MCF 10A (cell line): ENCODE measurements around the gene SOX5. TPM values are rescaled to one million over a fixed set of nuclear protein-coding genes. Genes with fewer than 3 reads are reported as not detected.
"Not testable (repeated sequence)": the region's sequence is repeated elsewhere in the genome, so short reads cannot be mapped to it uniquely, and the experiment has no call there.

Source experiments
- BruUV-seq: library from RNA; stranded (reverse); fragments of 400-500 nt; replicated peaks from 2 replicates; lab custom pipeline; 2021; lab: Mats Ljungman, UMichigan
- CTCF ChIA-PET: fragments of 300-600 bp; sonication (Branson Sonifier 250); formaldehyde crosslinking; extraction: SDS; loops from one replicate; lab custom pipeline; 2021; ENCODE audit warnings: antibody characterized with exemption, inconsistent platforms; lab: Yijun Ruan, JAX
- POLR2A ChIA-PET: fragments of 300-600, 350-650 bp; sonication (Branson Sonifier 250); formaldehyde crosslinking; extraction: SDS; loops from one replicate; lab custom pipeline; 2020; ENCODE audit warnings: antibody characterized with exemption, inconsistent platforms; lab: Yijun Ruan, JAX
- DNase-seq: peaks from one replicate; pipeline ENCODE4 v3.0.0-alpha.2; 2018; ENCODE audit not compliant: unreplicated experiment
- H3K27ac Mint-ChIP-seq: one replicate; pipeline ENCODE4 v1.8.0; 2022; ENCODE audit warnings: mild to moderate bottlenecking, low read depth, mixed read lengths; ENCODE audit not compliant: unreplicated experiment
- H3K27me3 Mint-ChIP-seq: one replicate; pipeline ENCODE4 v1.8.0; 2022; ENCODE audit warnings: mixed read lengths; ENCODE audit not compliant: insufficient read depth, unreplicated experiment
- H3K36me3 Mint-ChIP-seq: one replicate; pipeline ENCODE4 v1.8.0; 2022; ENCODE audit warnings: mild to moderate bottlenecking, moderate library complexity, mixed read lengths; ENCODE audit not compliant: insufficient read depth, unreplicated experiment
- H3K4me1 Mint-ChIP-seq: one replicate; pipeline ENCODE4 v1.8.0; 2022; ENCODE audit warnings: mixed read lengths; ENCODE audit not compliant: insufficient read depth, unreplicated experiment
- H3K4me3 Mint-ChIP-seq: one replicate; pipeline ENCODE4 v1.8.0; 2022; ENCODE audit warnings: mild to moderate bottlenecking, moderate library complexity, mixed read lengths; ENCODE audit not compliant: unreplicated experiment
- H3K9me3 Mint-ChIP-seq: one replicate; pipeline ENCODE4 v1.8.0; 2022; ENCODE audit warnings: mixed read lengths; ENCODE audit not compliant: unreplicated experiment
- CTCF ChIP-seq: fragments of 200-600 bp; IDR thresholded peaks from one replicate; pipeline ENCODE4 v1.8.0; 2022; ENCODE audit warnings: antibody characterized with exemption, mild to moderate bottlenecking; ENCODE audit not compliant: unreplicated experiment
- intact Hi-C: fragments of 100-400 bp; cut with micrococcal nuclease; formaldehyde crosslinking; loops from 2 replicates; pipeline ENCODE4 v1.14.1; 2022
- total RNA-seq: library from RNA; stranded (reverse); gene quantifications from 2 replicates; pipeline ENCODE4 v1.2.3, GENCODE V29; 2022

SOX5 gene
- total RNA-seq, 1 experiment from 2014 or later = 0.91 TPM

- no peak for DNase-seq
- intact Hi-C loops = no loop called here
- Mint-ChIP-seq H3K4me1 (no peaks in the 10 kb centered on the region), H3K36me3 (no peaks in the 10 kb centered on the region), H3K4me3 (no peak overlapping the region), H3K27ac (no peak overlapping the region), H3K27me3 (peaks cover 84% of the 10 kb centered on the region), H3K9me3 (no peaks in the 10 kb centered on the region)
- POLR2A ChIA-PET = no interaction called here
- CTCF ChIA-PET = no interaction called here
- TF ChIP-seq CTCF = no peak
- BruUV-seq = no TSS peak
Observed at GRCh38 chr12:23827353-23827752, 122.1 kb downstream of the SOX5 start.

GRCh38 chr12:23825124-23825523 lies 124.3 kb downstream of the SOX5 start:
- intact Hi-C loops, H3K4me3 Mint-ChIP-seq, POLR2A ChIA-PET, H3K27ac Mint-ChIP-seq, H3K36me3 Mint-ChIP-seq, DNase-seq, CTCF ChIA-PET, H3K4me1 Mint-ChIP-seq, H3K9me3 Mint-ChIP-seq, BruUV-seq: not testable (repeated sequence)
- H3K27me3 Mint-ChIP-seq = peaks cover 84% of the 10 kb centered on the region

- no peak overlapping the region for H3K27ac Mint-ChIP-seq
- CTCF ChIA-PET = no interaction called here
- no TSS peak for BruUV-seq
Observed at GRCh38 chr12:23824358-23824757, 125.1 kb downstream of the SOX5 start.

GRCh38 chr12:23822883-23823282 lies 126.6 kb downstream of the SOX5 start:
- H3K36me3 Mint-ChIP-seq, H3K9me3 Mint-ChIP-seq, POLR2A ChIA-PET, H3K4me1 Mint-ChIP-seq, intact Hi-C loops, BruUV-seq, DNase-seq, CTCF ChIA-PET, H3K4me3 Mint-ChIP-seq, H3K27ac Mint-ChIP-seq: not testable (repeated sequence)
- H3K27me3 Mint-ChIP-seq = peaks cover 69% of the 10 kb centered on the region

More at GRCh38 chr12:23824358-23824757, 125.1 kb downstream of the SOX5 start:
- no peak for TF ChIP-seq CTCF
- no peak for DNase-seq
- H3K9me3 Mint-ChIP-seq = no peaks in the 10 kb centered on the region
- H3K4me1 Mint-ChIP-seq = no peaks in the 10 kb centered on the region
- POLR2A ChIA-PET = no interaction called here
- intact Hi-C loops = no loop called here
- peaks cover 83% of the 10 kb centered on the region for H3K27me3 Mint-ChIP-seq
- no peaks in the 10 kb centered on the region for H3K36me3 Mint-ChIP-seq
- H3K4me3 Mint-ChIP-seq = no peak overlapping the region

GRCh38 chr12:23817345-23817744 lies 132.1 kb downstream of the SOX5 start:
- ChIA-PET CTCF (no interaction called here), POLR2A (no interaction called here)
- intact Hi-C loops = no loop called here
- Mint-ChIP-seq H3K4me3 (no peak overlapping the region), H3K36me3 (no peaks in the 10 kb centered on the region), H3K27ac (no peak overlapping the region), H3K4me1 (no peaks in the 10 kb centered on the region), H3K9me3 (no peaks in the 10 kb centered on the region), H3K27me3 (peaks cover 71% of the 10 kb centered on the region)
- no TSS peak for BruUV-seq
- DNase-seq = no peak
- TF ChIP-seq CTCF = no peak
